Transverse colon (tissue), 4 donors: ENCODE results near the gene RHEX.

Experiments used
- EP300 ChIP-seq: sonication (generic); formaldehyde crosslinking; IDR thresholded peaks from one replicate; pipeline ENCODE4 v1.6.1; 2017; ENCODE audit warnings: antibody characterized with exemption, low read depth
- POLR2A ChIP-seq: fragments of 450-650 bp; IDR thresholded peaks from one replicate; pipeline ENCODE4 v1.6.1; 2016; ENCODE audit warnings: antibody characterized with exemption, mild to moderate bottlenecking, moderate library complexity
- POLR2AphosphoS5 ChIP-seq, 3 donors: sonication (generic); formaldehyde crosslinking; IDR thresholded peaks; one replicate each; pipeline ENCODE4 v1.6.1; 2016; ENCODE audit warnings: antibody characterized with exemption in 3 of 3
- TF ChIP-seq, protein P1 (sequence below), 5 experiments: fragments of 200-600 bp in 3 of 5; fragments of 450-650 bp in 2 of 5; sonication (generic) in 3 of 5; IDR thresholded peaks; 1 replicate in 2 of 5; 2 replicates in 3 of 5; pipeline ENCODE4 v1.5.1; 2016 to 2017; ENCODE audit warnings: antibody characterized with exemption in 5 of 5, inconsistent platforms in 3 of 5, mild to moderate bottlenecking in 2 of 5, moderate library complexity in 1 of 5

DNA sequence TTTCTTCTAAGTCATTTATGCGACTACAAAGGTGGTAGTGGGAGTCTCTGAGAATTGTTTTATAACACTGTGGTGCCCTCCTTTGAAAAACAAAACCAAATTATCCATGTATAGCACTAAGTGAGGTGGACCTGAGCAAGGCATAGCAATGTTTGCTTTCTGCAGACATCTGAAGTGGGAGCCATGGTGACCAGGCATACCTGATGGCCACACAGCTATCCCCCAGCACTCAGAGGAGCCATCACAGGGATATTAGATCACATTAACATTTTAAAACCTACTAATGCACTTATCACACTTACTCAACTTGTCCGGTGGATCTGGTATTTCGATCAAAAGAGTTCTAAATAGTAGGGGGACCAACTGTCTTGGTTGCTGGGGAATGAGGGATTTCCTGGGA is 89.0 kb downstream of the RHEX start:
- TF ChIP-seq, protein P1, sequence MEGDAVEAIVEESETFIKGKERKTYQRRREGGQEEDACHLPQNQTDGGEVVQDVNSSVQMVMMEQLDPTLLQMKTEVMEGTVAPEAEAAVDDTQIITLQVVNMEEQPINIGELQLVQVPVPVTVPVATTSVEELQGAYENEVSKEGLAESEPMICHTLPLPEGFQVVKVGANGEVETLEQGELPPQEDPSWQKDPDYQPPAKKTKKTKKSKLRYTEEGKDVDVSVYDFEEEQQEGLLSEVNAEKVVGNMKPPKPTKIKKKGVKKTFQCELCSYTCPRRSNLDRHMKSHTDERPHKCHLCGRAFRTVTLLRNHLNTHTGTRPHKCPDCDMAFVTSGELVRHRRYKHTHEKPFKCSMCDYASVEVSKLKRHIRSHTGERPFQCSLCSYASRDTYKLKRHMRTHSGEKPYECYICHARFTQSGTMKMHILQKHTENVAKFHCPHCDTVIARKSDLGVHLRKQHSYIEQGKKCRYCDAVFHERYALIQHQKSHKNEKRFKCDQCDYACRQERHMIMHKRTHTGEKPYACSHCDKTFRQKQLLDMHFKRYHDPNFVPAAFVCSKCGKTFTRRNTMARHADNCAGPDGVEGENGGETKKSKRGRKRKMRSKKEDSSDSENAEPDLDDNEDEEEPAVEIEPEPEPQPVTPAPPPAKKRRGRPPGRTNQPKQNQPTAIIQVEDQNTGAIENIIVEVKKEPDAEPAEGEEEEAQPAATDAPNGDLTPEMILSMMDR (IDR thresholded peaks at IDR 0.05): no peak
- no peak for TF ChIP-seq POLR2AphosphoS5 (IDR thresholded peaks at IDR 0.05)
- no peak for TF ChIP-seq POLR2A
- no peak for TF ChIP-seq EP300
